Pancreas (tissue), 10 donors: Measurements from ENCODE around the gene UQCRHL. TPM values are rescaled to one million over a fixed set of nuclear protein-coding genes. Genes with fewer than 3 reads are reported as not detected.

Experiments used
- ATAC-seq, 4 donors: fragments of 200-7000 bp; cut with Tn5 transposase; one replicate each; pipeline versions ENCODE4 v1.8.0 to v1.9.1; 2020; ENCODE audit warnings: mild to moderate bottlenecking in 4 of 4, moderate library complexity in 4 of 4
- DNase-seq, 6 donors: peaks; one replicate each; pipeline ENCODE4 v3.0.0-alpha.2; 2020
- FAIRE-seq: peaks from 2 replicates; lab custom pipeline; 2012; peaks lifted over from hg19 to GRCh38; lab: Jason Lieb, UNC
- H3K27ac ChIP-seq, 4 donors: fragments of 200-600 bp; sonication (generic); 1 replicate in 3 of 4; 2 replicates in 1 of 4; pipeline versions ENCODE4 v1.5.0 to v1.8.0; 2020
- H3K27me3 ChIP-seq, 4 donors: fragments of 200-600 bp; one replicate each; pipeline ENCODE4 v1.8.0; 2021
- H3K36me3 ChIP-seq, 3 donors: fragments of 200-600 bp; sonication (generic) in 1 of 3; one replicate each; pipeline versions ENCODE4 v1.5.0 to v1.8.0; 2020 to 2021
- H3K4me1 ChIP-seq, 3 donors: fragments of 200-600 bp; one replicate each; pipeline ENCODE4 v1.8.0; 2021
- H3K4me3 ChIP-seq, 4 donors: fragments of 200-600 bp; sonication (generic) in 2 of 4; one replicate each; pipeline versions ENCODE4 v1.5.0 to v1.8.0; 2020 to 2021
- H3K9me3 ChIP-seq, 4 donors: fragments of 200-600 bp; one replicate each; pipeline ENCODE4 v1.8.0; 2021
- WGBS, 2 donors: extraction: QIAGEN DNeasy Blood & Tissue Kit; methylation state at CpG; one replicate each; pipeline ENCODE4 v1.1.7; 2013; 5-methylcytosine and 5-hydroxymethylcytosine counted together
- intact Hi-C, 3 donors: fragments of 100-400 bp; cut with DNase I; formaldehyde crosslinking; loops; one replicate each; pipeline versions ENCODE4 v1.11.1 to v1.14.2; 2022
- polyA plus RNA-seq, 2 donors: library from polyadenylated mRNA; stranded (reverse); fragments of 200-250 nt; gene quantifications; one replicate each; pipeline ENCODE4 v1.2.3, GENCODE V29; 2013
- total RNA-seq, 6 donors: library from RNA; stranded (reverse); fragmentation: NEBNext Ultra II Directional in 4 of 6; extraction: Animal tissue kit (Norgen Biotek cat#: 25700) in 4 of 6; gene quantifications; one replicate each; pipeline versions ENCODE4 v1.2.1 to v1.2.4, GENCODE V29; 2021 to 2023
- TF ChIP-seq, protein P1 (sequence below), 4 donors: fragments of 200-600 bp; sonication (generic) in 3 of 4; IDR thresholded peaks; one replicate each; pipeline versions ENCODE4 v1.5.0 to v1.8.0; 2021; ENCODE audit warnings: antibody characterized with exemption in 4 of 4
- donor health status: healthy with polysubstance abuse.
- donor health status: DM: no; HTN: no; CAD: no; lungs with moderate emphysema.
- donor health status: DM: no; HTN: no; CAD: no.
- donor health status: control.
- donor health status: control.
- donor health status: Bipolar disorder and iron deficiency.
- donor health status: DM: yes; HTN: yes; CAD: no.
- donor health status: DM: no; HTN: no; CAD: no.
- donor health status: DM: no; HTN: no; CAD: no.
- donor health status: DM: yes; HTN: yes; CAD: no.

Gene UQCRHL
- total and polyA plus RNA-seq, 8 donors, result 0.35 to 1.5 (median 0.67) TPM

DNA sequence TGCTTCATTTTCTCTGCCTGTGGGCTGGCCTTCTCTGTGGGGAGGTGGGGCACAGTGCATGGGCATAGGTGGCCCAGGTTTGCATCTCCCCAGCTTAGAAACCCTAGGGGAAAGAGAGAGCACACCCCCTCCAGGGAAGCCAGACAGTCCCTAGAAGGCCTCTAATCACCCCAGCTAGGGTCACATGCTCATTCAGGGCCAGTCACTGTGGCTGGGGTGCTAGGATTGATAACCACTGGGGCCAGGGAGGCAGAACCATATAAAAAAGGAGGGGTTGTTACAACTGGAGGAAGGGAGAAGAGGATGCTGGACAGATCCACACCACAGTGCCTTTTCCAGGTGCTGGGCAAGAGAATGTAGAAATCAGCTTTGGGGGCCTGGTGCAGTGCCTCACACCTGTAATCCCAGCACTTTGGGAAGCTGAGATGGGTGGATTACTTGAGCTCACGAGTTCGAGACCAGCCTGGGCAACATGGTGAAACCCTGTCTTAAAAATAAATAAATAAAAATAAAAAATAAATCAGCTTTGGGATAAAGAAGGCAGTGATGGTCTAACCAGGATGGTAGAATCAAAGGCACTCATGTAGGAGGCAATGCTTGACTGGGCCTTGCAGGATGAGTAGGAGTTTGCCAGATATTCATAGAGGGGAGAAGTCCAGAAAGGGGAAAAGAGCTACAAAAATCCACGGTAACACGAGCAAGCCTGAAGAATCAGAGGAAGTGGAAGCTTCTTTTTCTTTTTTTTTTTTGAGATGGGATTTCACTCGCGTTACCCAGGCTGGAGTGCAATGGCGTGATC is 29.3 kb downstream of the UQCRHL start:
- WGBS, 2 donors, result 91 to 97% methylated on average over 7 of the region's 7 CpGs
- Histone ChIP-seq H3K9me3 (no peaks in the 10 kb centered on the region), H3K4me3 (no peak overlapping the region), H3K4me1 (peaks cover 0 to 23% (median 0%) of the 10 kb centered on the region in 3 donors), H3K27me3 (no peaks in the 10 kb centered on the region), H3K36me3 (peaks cover 0 to 17% (median 2%) of the 10 kb centered on the region in 3 donors), H3K27ac (no peak overlapping the region)
- TF ChIP-seq, protein P1, sequence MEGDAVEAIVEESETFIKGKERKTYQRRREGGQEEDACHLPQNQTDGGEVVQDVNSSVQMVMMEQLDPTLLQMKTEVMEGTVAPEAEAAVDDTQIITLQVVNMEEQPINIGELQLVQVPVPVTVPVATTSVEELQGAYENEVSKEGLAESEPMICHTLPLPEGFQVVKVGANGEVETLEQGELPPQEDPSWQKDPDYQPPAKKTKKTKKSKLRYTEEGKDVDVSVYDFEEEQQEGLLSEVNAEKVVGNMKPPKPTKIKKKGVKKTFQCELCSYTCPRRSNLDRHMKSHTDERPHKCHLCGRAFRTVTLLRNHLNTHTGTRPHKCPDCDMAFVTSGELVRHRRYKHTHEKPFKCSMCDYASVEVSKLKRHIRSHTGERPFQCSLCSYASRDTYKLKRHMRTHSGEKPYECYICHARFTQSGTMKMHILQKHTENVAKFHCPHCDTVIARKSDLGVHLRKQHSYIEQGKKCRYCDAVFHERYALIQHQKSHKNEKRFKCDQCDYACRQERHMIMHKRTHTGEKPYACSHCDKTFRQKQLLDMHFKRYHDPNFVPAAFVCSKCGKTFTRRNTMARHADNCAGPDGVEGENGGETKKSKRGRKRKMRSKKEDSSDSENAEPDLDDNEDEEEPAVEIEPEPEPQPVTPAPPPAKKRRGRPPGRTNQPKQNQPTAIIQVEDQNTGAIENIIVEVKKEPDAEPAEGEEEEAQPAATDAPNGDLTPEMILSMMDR (IDR thresholded peaks at IDR 0.05), result no peak
- FAIRE-seq (no peak), DNase-seq (no peak), ATAC-seq (no peak)
- intact Hi-C loops, result no loop called here

DNA sequence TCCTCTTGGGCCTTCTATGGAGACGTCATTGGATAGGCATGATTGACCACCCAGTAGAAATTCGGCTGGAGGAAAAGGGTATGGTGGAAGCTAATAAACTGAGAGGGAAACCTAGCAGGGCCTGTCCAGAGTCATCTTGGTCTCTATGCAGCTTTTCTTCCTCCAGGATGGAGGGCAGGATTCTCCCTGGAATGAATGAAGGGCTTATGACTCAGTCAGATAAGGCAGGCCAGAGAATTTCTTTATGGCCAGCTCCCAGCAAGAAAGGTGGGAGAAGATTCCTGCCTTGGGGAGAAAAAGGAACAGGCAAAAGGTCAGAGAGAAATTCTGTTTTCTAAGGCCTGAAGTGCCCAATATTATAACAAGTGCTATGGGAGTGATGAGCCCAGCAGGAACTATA is 31.7 kb downstream of the UQCRHL start:
- ATAC-seq, result no peak

DNA sequence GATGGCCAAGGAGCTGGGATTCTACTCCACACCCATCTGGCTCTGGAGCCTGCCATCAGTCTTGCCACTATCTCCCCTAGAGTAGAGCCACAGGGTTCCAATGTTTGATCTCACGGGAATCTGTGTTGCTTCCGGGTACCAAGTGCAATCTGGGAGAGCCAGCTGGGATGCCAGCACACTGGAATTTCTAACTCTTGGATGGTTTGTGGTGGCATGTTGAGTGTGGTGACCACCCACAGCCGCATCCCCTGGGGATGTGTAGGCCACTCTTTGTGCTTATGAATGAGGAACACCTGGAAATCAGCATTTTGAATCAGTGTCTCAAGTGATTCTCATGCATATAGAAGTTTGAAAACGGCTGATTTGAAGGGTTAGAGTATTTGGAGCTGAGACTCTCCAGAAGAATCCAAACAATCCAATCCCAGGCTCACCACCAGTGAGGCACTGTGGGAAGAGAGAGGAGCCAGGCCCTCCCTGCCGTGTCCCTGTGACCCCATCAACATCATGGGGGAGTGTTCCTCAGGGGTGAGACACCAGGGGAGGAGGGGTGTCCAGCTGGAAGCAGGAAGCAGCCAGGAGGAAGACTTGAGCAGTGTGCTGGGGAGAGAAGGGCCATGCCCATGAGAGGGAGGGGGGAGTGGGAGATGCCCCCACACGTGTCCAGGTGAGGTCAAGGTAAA is 35.5 kb downstream of the UQCRHL start:
- H3K27ac ChIP-seq, result no peak overlapping the region
- no peak for ATAC-seq
- WGBS, 2 donors, result 79 to 83% methylated on average over 6 of the region's 6 CpGs
- TF ChIP-seq, protein P1 (IDR thresholded peaks at IDR 0.05), result no peak
- no peak for DNase-seq
- no peaks in the 10 kb centered on the region for H3K4me1 ChIP-seq
- H3K27me3 ChIP-seq, result no peaks in the 10 kb centered on the region
- intact Hi-C loops, result no loop called here
- peaks cover 2 to 38% (median 6%) of the 10 kb centered on the region in 3 donors for H3K36me3 ChIP-seq
- no peaks in the 10 kb centered on the region for H3K9me3 ChIP-seq
- FAIRE-seq, result no peak
- no peak overlapping the region for H3K4me3 ChIP-seq

More for the DNA sequence above, 31.7 kb downstream of the UQCRHL start:
- Histone ChIP-seq H3K4me1 (peaks cover 0 to 17% (median 0%) of the 10 kb centered on the region in 3 donors), H3K4me3 (no peak overlapping the region), H3K27ac (no peak overlapping the region), H3K36me3 (peaks cover 2 to 30% (median 6%) of the 10 kb centered on the region in 3 donors), H3K9me3 (no peaks in the 10 kb centered on the region), H3K27me3 (no peaks in the 10 kb centered on the region)
- TF ChIP-seq, protein P1 (IDR thresholded peaks at IDR 0.05), result no peak
- intact Hi-C loops, result no loop called here
- 74 to 83% methylated on average over 2 of the region's 2 CpGs for WGBS, 2 donors
- DNase-seq (no peak), FAIRE-seq (no peak)

- FAIRE-seq (no peak), DNase-seq (no peak), ATAC-seq (no peak)
- intact Hi-C loops, result no loop called here
- H3K4me1 ChIP-seq, result peaks cover 0 to 2% (median 0%) of the 10 kb centered on the region in 3 donors
- TF ChIP-seq, protein P1 (IDR thresholded peaks at IDR 0.05), result no peak
- H3K9me3 ChIP-seq, result no peaks in the 10 kb centered on the region
- no peak overlapping the region for H3K27ac ChIP-seq
- peaks cover 2 to 26% (median 6%) of the 10 kb centered on the region in 3 donors for H3K36me3 ChIP-seq
- no peaks in the 10 kb centered on the region for H3K27me3 ChIP-seq
- no peak overlapping the region for H3K4me3 ChIP-seq
- WGBS, 2 donors, result 92 to 95% methylated on average over 14 of the region's 14 CpGs
Measured at GRCh38 chr1:15770313-15770962, 37.0 kb downstream of the UQCRHL start.
